Testis (tissue), 3 donors: ENCODE results near the gene POFUT1. TPM values are rescaled to one million over a fixed set of nuclear protein-coding genes. Genes with fewer than 3 reads are reported as not detected.
"Not testable (repeated sequence)": the region's sequence is repeated elsewhere in the genome, so short reads cannot be mapped to it uniquely, and the experiment has no call there.

Experiments used
- DNase-seq: peaks from one replicate; pipeline ENCODE4 v3.0.0-alpha.2; 2019
- H3K27ac ChIP-seq, 2 donors: fragments of 200-600 bp; sonication (generic); one replicate each; pipeline ENCODE4 v1.5.1; 2019
- H3K27me3 ChIP-seq: fragments of 200-600 bp; sonication (generic); one replicate; pipeline ENCODE4 v1.5.1; 2019
- H3K36me3 ChIP-seq: fragments of 200-600 bp; sonication (generic); one replicate; pipeline ENCODE4 v1.5.1; 2017; ENCODE audit warnings: low read depth; ENCODE audit errors: missing control alignments
- H3K4me1 ChIP-seq: fragments of 200-600 bp; sonication (generic); one replicate; pipeline ENCODE4 v1.5.1; 2019
- H3K4me3 ChIP-seq, 2 donors: fragments of 200-600 bp; sonication (generic); one replicate each; pipeline ENCODE4 v1.5.1; 2017 to 2019
- H3K9me3 ChIP-seq: fragments of 200-600 bp; sonication (generic); one replicate; pipeline ENCODE4 v1.5.1; 2017
- POLR2A ChIP-seq: fragments of 450-650 bp; IDR thresholded peaks from one replicate; pipeline ENCODE4 v1.6.1; 2017; ENCODE audit warnings: antibody characterized with exemption, mild to moderate bottlenecking, moderate library complexity
- WGBS, 2 donors: methylation state at CpG; one replicate each; pipeline ENCODE4 v1.1.5; 2018; 5-methylcytosine and 5-hydroxymethylcytosine counted together
- intact Hi-C: fragments of 100-400 bp; cut with DNase I; formaldehyde crosslinking; loops from one replicate; pipeline ENCODE4 v1.15.1; 2023; ENCODE audit warnings: low total_unique reads
- polyA plus RNA-seq: library from polyadenylated mRNA; stranded (reverse); fragments of 350-450 nt; fragmentation: Illumina TruSeq; extraction: RNeasy Lipid Tissue Mini Kit (QIAGEN cat#74804); gene quantifications from one replicate; pipeline ENCODE4 v1.2.3, GENCODE V29; 2014; ENCODE audit warnings: low read depth, low replicate concordance; ENCODE audit not compliant: insufficient read depth
- total RNA-seq, 2 donors: library from RNA; depleted of rRNA; stranded (reverse); fragments of >200 nt; gene quantifications; one replicate each; pipeline ENCODE4 v1.2.3, GENCODE V29; 2016
- TF ChIP-seq, protein P1 (sequence below), 3 experiments: fragments of 450-650 bp in 2 of 3; fragments of 200-600 bp in 1 of 3; sonication (generic) in 1 of 3; IDR thresholded peaks; one replicate each; pipeline ENCODE4 v1.5.1; 2016 to 2019; ENCODE audit warnings: antibody characterized with exemption in 3 of 3, mild to moderate bottlenecking in 2 of 3, moderate library complexity in 1 of 3

Gene POFUT1
- total and polyA plus RNA-seq, 3 donors from 2014 or later: 31.0 to 54.2 (median 46.6) TPM

GRCh38 chr20:32191422-32191821, 16.3 kb upstream of the POFUT1 start:
- 74 to 77% methylated on average over 3 of the region's 3 CpGs for WGBS, 2 donors

DNA sequence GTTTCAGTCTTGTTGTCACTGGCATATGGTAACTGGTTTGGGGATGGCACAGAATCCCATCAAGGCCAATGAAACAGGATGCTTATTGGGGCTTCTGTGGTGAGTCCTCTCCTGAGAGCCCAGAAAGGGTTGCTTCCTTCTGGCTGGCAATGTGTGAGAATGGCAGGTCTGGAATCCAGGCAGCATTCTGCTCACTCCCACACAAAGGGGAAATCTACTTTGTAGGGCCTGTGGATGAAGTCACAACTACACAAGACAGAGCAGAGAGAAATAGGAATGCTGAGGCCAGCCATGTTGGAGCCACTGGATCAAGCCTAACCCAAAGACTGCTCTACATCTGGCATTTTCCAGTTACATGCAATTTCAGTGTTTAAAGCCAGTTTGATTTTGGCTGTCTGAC, 15.8 kb upstream of the POFUT1 start:
- H3K27ac ChIP-seq: no peak overlapping the region
- DNase-seq: no peak
- TF ChIP-seq, protein P1, sequence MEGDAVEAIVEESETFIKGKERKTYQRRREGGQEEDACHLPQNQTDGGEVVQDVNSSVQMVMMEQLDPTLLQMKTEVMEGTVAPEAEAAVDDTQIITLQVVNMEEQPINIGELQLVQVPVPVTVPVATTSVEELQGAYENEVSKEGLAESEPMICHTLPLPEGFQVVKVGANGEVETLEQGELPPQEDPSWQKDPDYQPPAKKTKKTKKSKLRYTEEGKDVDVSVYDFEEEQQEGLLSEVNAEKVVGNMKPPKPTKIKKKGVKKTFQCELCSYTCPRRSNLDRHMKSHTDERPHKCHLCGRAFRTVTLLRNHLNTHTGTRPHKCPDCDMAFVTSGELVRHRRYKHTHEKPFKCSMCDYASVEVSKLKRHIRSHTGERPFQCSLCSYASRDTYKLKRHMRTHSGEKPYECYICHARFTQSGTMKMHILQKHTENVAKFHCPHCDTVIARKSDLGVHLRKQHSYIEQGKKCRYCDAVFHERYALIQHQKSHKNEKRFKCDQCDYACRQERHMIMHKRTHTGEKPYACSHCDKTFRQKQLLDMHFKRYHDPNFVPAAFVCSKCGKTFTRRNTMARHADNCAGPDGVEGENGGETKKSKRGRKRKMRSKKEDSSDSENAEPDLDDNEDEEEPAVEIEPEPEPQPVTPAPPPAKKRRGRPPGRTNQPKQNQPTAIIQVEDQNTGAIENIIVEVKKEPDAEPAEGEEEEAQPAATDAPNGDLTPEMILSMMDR (IDR thresholded peaks at IDR 0.05): no peak
- no peak for TF ChIP-seq POLR2A
- no peaks in the 10 kb centered on the region for H3K9me3 ChIP-seq
- no peaks in the 10 kb centered on the region for H3K27me3 ChIP-seq
- H3K4me1 ChIP-seq: peaks cover 28% of the 10 kb centered on the region
- H3K4me3 ChIP-seq: no peak overlapping the region
- no peaks in the 10 kb centered on the region for H3K36me3 ChIP-seq
- intact Hi-C loops: no loop called here

More at GRCh38 chr20:32191422-32191821, 16.3 kb upstream of the POFUT1 start:
- Histone ChIP-seq H3K4me3 (no peak overlapping the region), H3K27me3 (no peaks in the 10 kb centered on the region), H3K4me1 (peaks cover 28% of the 10 kb centered on the region), H3K27ac (no peak overlapping the region), H3K36me3 (no peaks in the 10 kb centered on the region), H3K9me3 (no peaks in the 10 kb centered on the region)
- no peak for DNase-seq
- TF ChIP-seq, protein P1 (IDR thresholded peaks at IDR 0.05): no peak
- no peak for TF ChIP-seq POLR2A
- intact Hi-C loops: no loop called here

DNA sequence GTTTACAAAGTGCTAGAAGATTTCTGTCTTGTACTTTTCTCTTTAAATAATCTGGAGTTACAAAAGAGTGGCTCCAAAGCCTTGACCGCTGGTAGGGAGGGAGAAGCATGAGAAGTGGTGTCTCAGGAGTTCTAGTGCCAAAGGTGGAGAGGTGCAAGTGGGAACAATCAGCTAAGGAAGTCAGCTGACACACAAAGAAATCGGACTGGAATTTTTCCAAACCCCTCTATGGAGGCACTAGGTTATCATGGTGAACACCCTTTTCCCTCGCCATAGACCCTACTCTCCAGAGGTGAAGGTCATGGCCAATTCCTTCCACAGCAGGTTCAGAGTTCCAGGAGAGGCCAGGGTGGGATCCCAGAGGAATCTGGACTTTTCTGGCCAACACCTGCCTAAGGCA, 15.0 kb upstream of the POFUT1 start:
- TF ChIP-seq POLR2A: no peak
- TF ChIP-seq, protein P1 (IDR thresholded peaks at IDR 0.05): no peak
- Histone ChIP-seq H3K4me3 (no peak overlapping the region), H3K27me3 (no peaks in the 10 kb centered on the region), H3K4me1 (peaks cover 28% of the 10 kb centered on the region), H3K36me3 (no peaks in the 10 kb centered on the region), H3K27ac (no peak overlapping the region), H3K9me3 (no peaks in the 10 kb centered on the region)
- intact Hi-C loops: no loop called here
- 28 to 40% methylated on average over 3 of the region's 3 CpGs for WGBS, 2 donors
- no peak for DNase-seq

- H3K4me3 ChIP-seq, DNase-seq, H3K36me3 ChIP-seq, H3K9me3 ChIP-seq, H3K27me3 ChIP-seq, H3K27ac ChIP-seq, intact Hi-C loops: not testable (repeated sequence)
- 84 to 85% methylated on average over 5 of the region's 5 CpGs for whole genome bisulfite sequencing, 2 donors
- peaks cover 28% of the 10 kb centered on the region for H3K4me1 ChIP-seq
Measured at GRCh38 chr20:32193336-32193735, 14.3 kb upstream of the POFUT1 start.

- H3K4me3 ChIP-seq: no peak overlapping the region
- intact Hi-C loops: no loop called here
- no peaks in the 10 kb centered on the region for H3K27me3 ChIP-seq
- H3K4me1 ChIP-seq: peaks cover 22% of the 10 kb centered on the region
- no peak overlapping the region for H3K27ac ChIP-seq
- TF ChIP-seq, protein P1 (IDR thresholded peaks at IDR 0.05): no peak
- TF ChIP-seq POLR2A: no peak
- DNase-seq: no peak
- no peaks in the 10 kb centered on the region for H3K36me3 ChIP-seq
- no peaks in the 10 kb centered on the region for H3K9me3 ChIP-seq
- WGBS, 2 donors: 74 to 76% methylated on average over 6 of the region's 6 CpGs
Measured at GRCh38 chr20:32193996-32194395, 13.7 kb upstream of the POFUT1 start.
